Parathyroid adenoma (tissue), 2 donors: ENCODE data around the gene EQTN.

Experiments
- H2AFZ ChIP-seq: fragments of 300-600 bp; sonication (generic); one replicate; pipeline ENCODE4 v1.7.0; 2017; ENCODE audit warnings: antibody characterized with exemption, mild to moderate bottlenecking
- H3K27ac ChIP-seq: fragments of 300-600 bp; sonication (generic); one replicate; pipeline ENCODE4 v1.7.0; 2017
- H3K27me3 ChIP-seq: fragments of 300-600 bp; sonication (generic); one replicate; pipeline ENCODE4 v1.7.0; 2017; ENCODE audit warnings: low read length; ENCODE audit not compliant: control insufficient read depth, insufficient read depth
- H3K36me3 ChIP-seq: fragments of 300-600 bp; sonication (generic); one replicate; pipeline ENCODE4 v1.7.0; 2017; ENCODE audit warnings: low read length; ENCODE audit not compliant: control insufficient read depth, insufficient read depth
- H3K4me1 ChIP-seq: fragments of 300-600 bp; sonication (generic); one replicate; pipeline ENCODE4 v1.7.0; 2017; ENCODE audit warnings: control low read depth
- H3K4me2 ChIP-seq: fragments of 300-600 bp; sonication (generic); one replicate; pipeline ENCODE4 v1.7.0; 2017; ENCODE audit warnings: low read length
- H3K4me3 ChIP-seq: fragments of 300-600 bp; sonication (generic); one replicate; pipeline ENCODE4 v1.7.0; 2017; ENCODE audit warnings: low read depth, low read length
- H3K79me2 ChIP-seq: fragments of 300-600 bp; sonication (generic); one replicate; pipeline ENCODE4 v1.7.0; 2017; ENCODE audit warnings: control low read depth
- H3K9ac ChIP-seq: fragments of 300-600 bp; sonication (generic); one replicate; pipeline ENCODE4 v1.7.0; 2017; ENCODE audit warnings: mild to moderate bottlenecking
- H3K9me3 ChIP-seq: fragments of 300-600 bp; sonication (generic); one replicate; pipeline ENCODE4 v1.7.0; 2017; ENCODE audit warnings: low read length; ENCODE audit not compliant: control insufficient read depth
- CTCF ChIP-seq: fragments of 300-600 bp; sonication (generic); IDR thresholded peaks from one replicate; pipeline ENCODE4 v1.7.0; 2017; ENCODE audit warnings: antibody characterized with exemption, mild to moderate bottlenecking
- donor health status: primary hyperparathyroidism.

Gene EQTN

GRCh38 chr9:27303219-27303618 is 6.3 kb upstream of the EQTN start:
- Histone ChIP-seq H3K4me2 (no peak overlapping the region), H3K27ac (no peak overlapping the region), H3K9ac (no peak overlapping the region), H3K4me3 (no peak overlapping the region), H2AFZ (no peak overlapping the region), H3K27me3 (no peaks in the 10 kb centered on the region), H3K4me1 (no peaks in the 10 kb centered on the region), H3K36me3 (no peaks in the 10 kb centered on the region), H3K79me2 (no peaks in the 10 kb centered on the region), H3K9me3 (no peaks in the 10 kb centered on the region)
- no peak for TF ChIP-seq CTCF

- Histone ChIP-seq H2AFZ (no peak overlapping the region), H3K4me1 (no peaks in the 10 kb centered on the region), H3K27me3 (no peaks in the 10 kb centered on the region), H3K4me3 (no peak overlapping the region), H3K9ac (no peak overlapping the region), H3K4me2 (no peak overlapping the region), H3K36me3 (no peaks in the 10 kb centered on the region), H3K27ac (no peak overlapping the region), H3K9me3 (no peaks in the 10 kb centered on the region), H3K79me2 (no peaks in the 10 kb centered on the region)
- no peak for TF ChIP-seq CTCF
Observed at GRCh38 chr9:27293996-27294395, 3.0 kb downstream of the EQTN start.

- Histone ChIP-seq H3K79me2 (no peaks in the 10 kb centered on the region), H3K27ac (no peak overlapping the region), H3K4me1 (no peaks in the 10 kb centered on the region), H3K36me3 (no peaks in the 10 kb centered on the region), H3K4me2 (no peak overlapping the region), H3K27me3 (no peaks in the 10 kb centered on the region), H3K9ac (no peak overlapping the region), H2AFZ (no peak overlapping the region), H3K9me3 (no peaks in the 10 kb centered on the region), H3K4me3 (no peak overlapping the region)
- no peak for TF ChIP-seq CTCF
Observed at GRCh38 chr9:27292659-27293405, 4.1 kb downstream of the EQTN start.

- Histone ChIP-seq H3K27me3 (no peaks in the 10 kb centered on the region), H3K4me2 (no peak overlapping the region), H3K79me2 (no peaks in the 10 kb centered on the region), H3K36me3 (no peaks in the 10 kb centered on the region), H3K9ac (no peak overlapping the region), H2AFZ (no peak overlapping the region), H3K9me3 (no peaks in the 10 kb centered on the region), H3K4me1 (no peaks in the 10 kb centered on the region), H3K27ac (no peak overlapping the region), H3K4me3 (no peak overlapping the region)
- no peak for TF ChIP-seq CTCF
Observed at GRCh38 chr9:27291292-27291691, 5.7 kb downstream of the EQTN start.

GRCh38 chr9:27282269-27282668 is 14.7 kb downstream of the EQTN start:
- Histone ChIP-seq H3K4me2 (no peak overlapping the region), H3K4me3 (no peak overlapping the region), H3K9me3 (no peaks in the 10 kb centered on the region), H3K36me3 (no peaks in the 10 kb centered on the region), H3K27me3 (no peaks in the 10 kb centered on the region), H3K79me2 (no peaks in the 10 kb centered on the region), H2AFZ (no peak overlapping the region), H3K4me1 (no peaks in the 10 kb centered on the region), H3K9ac (no peak overlapping the region), H3K27ac (no peak overlapping the region)
- no peak for TF ChIP-seq CTCF
